ENCODE measurements around the gene PEX6. TPM values are rescaled to one million over a fixed set of nuclear protein-coding genes. Genes with fewer than 3 reads are reported as not detected.

The PEX6 gene
- total and polyA plus RNA-seq, 2 of the 13 experiments (the other 11 are each of a cell fraction or from before 2014, with no cell fraction given): 5.1 to 6.7 TPM

- TF ChIP-seq, protein P1, sequence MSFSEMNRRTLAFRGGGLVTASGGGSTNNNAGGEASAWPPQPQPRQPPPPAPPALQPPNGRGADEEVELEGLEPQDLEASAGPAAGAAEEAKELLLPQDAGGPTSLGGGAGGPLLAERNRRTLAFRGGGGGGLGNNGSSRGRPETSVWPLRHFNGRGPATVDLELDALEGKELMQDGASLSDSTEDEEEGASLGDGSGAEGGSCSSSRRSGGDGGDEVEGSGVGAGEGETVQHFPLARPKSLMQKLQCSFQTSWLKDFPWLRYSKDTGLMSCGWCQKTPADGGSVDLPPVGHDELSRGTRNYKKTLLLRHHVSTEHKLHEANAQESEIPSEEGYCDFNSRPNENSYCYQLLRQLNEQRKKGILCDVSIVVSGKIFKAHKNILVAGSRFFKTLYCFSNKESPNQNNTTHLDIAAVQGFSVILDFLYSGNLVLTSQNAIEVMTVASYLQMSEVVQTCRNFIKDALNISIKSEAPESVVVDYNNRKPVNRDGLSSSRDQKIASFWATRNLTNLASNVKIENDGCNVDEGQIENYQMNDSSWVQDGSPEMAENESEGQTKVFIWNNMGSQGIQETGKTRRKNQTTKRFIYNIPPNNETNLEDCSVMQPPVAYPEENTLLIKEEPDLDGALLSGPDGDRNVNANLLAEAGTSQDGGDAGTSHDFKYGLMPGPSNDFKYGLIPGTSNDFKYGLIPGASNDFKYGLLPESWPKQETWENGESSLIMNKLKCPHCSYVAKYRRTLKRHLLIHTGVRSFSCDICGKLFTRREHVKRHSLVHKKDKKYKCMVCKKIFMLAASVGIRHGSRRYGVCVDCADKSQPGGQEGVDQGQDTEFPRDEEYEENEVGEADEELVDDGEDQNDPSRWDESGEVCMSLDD (CRISPR knock-in tag; IDR thresholded peaks at IDR 0.05; ENCODE audit: borderline replicate concordance): no peak
- TF ChIP-seq ZNF709 (CRISPR knock-in tag; IDR thresholded peaks at IDR 0.05) (peak; percentile 45; the same call in 1 of the 2 replicates), JDP2 (CRISPR knock-in tag; IDR thresholded peaks at IDR 0.05; ENCODE audit: borderline replicate concordance) (no peak), ATRX (CRISPR knock-in tag; IDR thresholded peaks at IDR 0.05; ENCODE audit: borderline replicate concordance) (no peak), ZNF34 (CRISPR knock-in tag; IDR thresholded peaks at IDR 0.05; ENCODE audit: borderline replicate concordance) (no peak), ZFP62 (CRISPR knock-in tag; IDR thresholded peaks at IDR 0.05) (0 out of 2 replicates have a peak, but pooled peaks have one; percentile 43), ZBTB26 (CRISPR knock-in tag; IDR thresholded peaks at IDR 0.05; ENCODE audit: borderline replicate concordance) (peak; percentile 14; the same call in 1 of the 2 replicates), PHF20 (CRISPR knock-in tag; IDR thresholded peaks at IDR 0.05) (peak; percentile 63; the same call in 1 of the 2 replicates), NR3C1 (CRISPR knock-in tag; IDR thresholded peaks at IDR 0.05) (no peak), NFRKB (IDR thresholded peaks at IDR 0.05) (no peak), MNT (IDR thresholded peaks at IDR 0.05) (no peak), ZNF30 (CRISPR knock-in tag; IDR thresholded peaks at IDR 0.05) (no peak), MTF2 (CRISPR knock-in tag; IDR thresholded peaks at IDR 0.05; ENCODE audit: borderline replicate concordance) (peak; percentile 38; the same call in 1 of the 2 replicates), NKX3-1 (CRISPR knock-in tag; IDR thresholded peaks at IDR 0.05) (peak; percentile 91), ERF (CRISPR knock-in tag; IDR thresholded peaks at IDR 0.05) (peak; percentile 78), RBM22 (optimal IDR thresholded peaks at IDR 0.05; ENCODE audit: low read length) (no peak), EP300 (IDR thresholded peaks at IDR 0.05; ENCODE audit: low read depth in 2 of 2, low read length in 2 of 2) (no peak), EP300 (CRISPR knock-in tag; IDR thresholded peaks at IDR 0.05; ENCODE audit: borderline replicate concordance) (no peak), STAT5B (CRISPR knock-in tag; IDR thresholded peaks at IDR 0.05) (no peak), MIER3 (CRISPR knock-in tag; IDR thresholded peaks at IDR 0.05; ENCODE audit: borderline replicate concordance) (peak; percentile 70), KLF11 (CRISPR knock-in tag; IDR thresholded peaks at IDR 0.05) (0 out of 2 replicates have a peak, but pooled peaks have one; percentile 23)
- TF ChIP-seq, protein P2, sequence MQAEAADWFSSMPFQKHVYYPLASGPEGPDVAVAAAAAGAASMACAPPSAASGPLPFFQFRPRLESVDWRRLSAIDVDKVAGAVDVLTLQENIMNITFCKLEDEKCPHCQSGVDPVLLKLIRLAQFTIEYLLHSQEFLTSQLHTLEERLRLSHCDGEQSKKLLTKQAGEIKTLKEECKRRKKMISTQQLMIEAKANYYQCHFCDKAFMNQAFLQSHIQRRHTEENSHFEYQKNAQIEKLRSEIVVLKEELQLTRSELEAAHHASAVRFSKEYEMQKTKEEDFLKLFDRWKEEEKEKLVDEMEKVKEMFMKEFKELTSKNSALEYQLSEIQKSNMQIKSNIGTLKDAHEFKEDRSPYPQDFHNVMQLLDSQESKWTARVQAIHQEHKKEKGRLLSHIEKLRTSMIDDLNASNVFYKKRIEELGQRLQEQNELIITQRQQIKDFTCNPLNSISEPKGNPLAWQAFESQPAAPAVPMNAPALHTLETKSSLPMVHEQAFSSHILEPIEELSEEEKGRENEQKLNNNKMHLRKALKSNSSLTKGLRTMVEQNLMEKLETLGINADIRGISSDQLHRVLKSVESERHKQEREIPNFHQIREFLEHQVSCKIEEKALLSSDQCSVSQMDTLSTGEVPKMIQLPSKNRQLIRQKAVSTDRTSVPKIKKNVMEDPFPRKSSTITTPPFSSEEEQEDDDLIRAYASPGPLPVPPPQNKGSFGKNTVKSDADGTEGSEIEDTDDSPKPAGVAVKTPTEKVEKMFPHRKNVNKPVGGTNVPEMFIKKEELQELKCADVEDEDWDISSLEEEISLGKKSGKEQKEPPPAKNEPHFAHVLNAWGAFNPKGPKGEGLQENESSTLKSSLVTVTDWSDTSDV (CRISPR knock-in tag; IDR thresholded peaks at IDR 0.05): no peak
These were observed 5.3 kb upstream of the PEX6 start, which contains the start of gene PPP2R5D (continued) for GRCh38 chr6:42984001-42984923.

All from HepG2 (cell line).